SK-N-SH treated with all-trans-retinoic acid at 6 μM for 48 hours (cell line): ENCODE results near the gene ST3GAL6.
A peak's percentile ranks its signal among the peaks of the same experiment; 100 is the strongest.

Experiments
- ATAC-seq: fragments of 200-7000 bp; cut with Tn5 transposase; 3 replicates; pipeline ENCODE4 v1.9.1; 2020; ENCODE audit warnings: mild to moderate bottlenecking, moderate library complexity
- ARNTL ChIP-seq: fragments of 450-650 bp; formaldehyde crosslinking; IDR thresholded peaks from 2 replicates; pipeline ENCODE4 v1.5.0; 2020; ENCODE audit warnings: low read depth, mild to moderate bottlenecking, moderate library complexity, borderline replicate concordance
- CSDC2 ChIP-seq: fragments of 250-450 bp; sonication (Bioruptor Pico); IDR thresholded peaks from 2 replicates; pipeline ENCODE4 v1.5.0; 2020; ENCODE audit warnings: mild to moderate bottlenecking, moderate library complexity
- ESRRG ChIP-seq: fragments of 250-450 bp; sonication (Bioruptor Pico); IDR thresholded peaks from 2 replicates; pipeline ENCODE4 v1.6.1; 2021; ENCODE audit warnings: mild to moderate bottlenecking
- ISL1 ChIP-seq: fragments of 250-450 bp; sonication (Bioruptor Pico); IDR thresholded peaks from 2 replicates; pipeline ENCODE4 v2.1.2; 2022; ENCODE audit warnings: mild to moderate bottlenecking, moderate library complexity
- OSR1 ChIP-seq: fragments of 250-450 bp; sonication (Bioruptor Pico); IDR thresholded peaks from 2 replicates; pipeline ENCODE4 v1.8.0; 2022; ENCODE audit warnings: moderate library complexity, mild to moderate bottlenecking, inconsistent platforms
- PATZ1 ChIP-seq: fragments of 250-450 bp; sonication (Bioruptor Pico); IDR thresholded peaks from 2 replicates; pipeline ENCODE4 v1.8.0; 2020; ENCODE audit warnings: mild to moderate bottlenecking, moderate library complexity, borderline replicate concordance
- RARB ChIP-seq: fragments of 250-450 bp; sonication (Bioruptor Pico); IDR thresholded peaks from 2 replicates; pipeline ENCODE4 v1.8.0; 2021; ENCODE audit warnings: mild to moderate bottlenecking, moderate library complexity
- TCF4 ChIP-seq: fragments of 250-450 bp; sonication (Bioruptor Pico); IDR thresholded peaks from 2 replicates; pipeline ENCODE4 v1.8.0; 2021; ENCODE audit warnings: mild to moderate bottlenecking, moderate library complexity, borderline replicate concordance
- TOX ChIP-seq: fragments of 250-450 bp; sonication (Bioruptor Pico); IDR thresholded peaks from 2 replicates; pipeline ENCODE4 v1.8.0; 2021; ENCODE audit warnings: mild to moderate bottlenecking, moderate library complexity, borderline replicate concordance
- TSHZ2 ChIP-seq: fragments of 250-450 bp; sonication (Bioruptor Pico); IDR thresholded peaks from 2 replicates; pipeline ENCODE4 v1.5.0; 2020; ENCODE audit warnings: mild to moderate bottlenecking, moderate library complexity
- ZFP3 ChIP-seq: fragments of 250-450 bp; sonication (Bioruptor Pico); IDR thresholded peaks from 2 replicates; pipeline ENCODE4 v1.5.0; 2020; ENCODE audit warnings: mild to moderate bottlenecking, moderate library complexity
- ZNF70 ChIP-seq: fragments of 450-650 bp; formaldehyde crosslinking; IDR thresholded peaks from 2 replicates; pipeline ENCODE4 v1.5.0; 2020; ENCODE audit warnings: mild to moderate bottlenecking, moderate library complexity
- ZNF8 ChIP-seq: fragments of 450-650 bp; formaldehyde crosslinking; IDR thresholded peaks from 2 replicates; pipeline ENCODE4 v1.5.0; 2020; ENCODE audit warnings: mild to moderate bottlenecking, moderate library complexity
- TF ChIP-seq, protein P1 (sequence below): fragments of 250-450 bp; sonication (Bioruptor Pico); IDR thresholded peaks from 2 replicates; pipeline ENCODE4 v1.5.1; 2020; ENCODE audit warnings: low read depth, mild to moderate bottlenecking, moderate library complexity
- TF ChIP-seq, protein P2 (sequence below): fragments of 250-450 bp; sonication (Bioruptor Pico); IDR thresholded peaks from 2 replicates; pipeline ENCODE4 v1.5.1; 2021; ENCODE audit warnings: mild to moderate bottlenecking, moderate library complexity

The ST3GAL6 gene

DNA sequence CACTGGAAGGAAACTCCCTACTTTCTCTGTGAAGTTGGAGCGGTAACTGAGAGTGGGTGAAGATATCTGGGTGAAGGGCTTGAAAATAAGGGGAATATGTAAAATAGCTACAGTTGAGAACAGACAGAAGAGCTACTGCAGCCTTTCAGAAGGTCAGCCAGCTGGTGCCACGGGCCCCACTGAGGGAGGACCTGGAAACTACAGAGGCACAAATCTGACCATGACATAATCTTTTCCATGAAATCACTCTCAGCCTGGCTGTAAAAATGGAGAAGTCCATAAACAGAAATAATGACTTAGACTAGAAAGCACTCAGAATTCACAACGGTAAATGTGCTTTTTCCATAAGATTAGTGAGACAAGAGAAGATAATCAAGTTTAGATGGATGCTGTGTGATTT, 46.4 kb downstream of the ST3GAL6 start:
- TF ChIP-seq TCF4 (CRISPR knock-in tag): no peak
- TF ChIP-seq, protein P1, sequence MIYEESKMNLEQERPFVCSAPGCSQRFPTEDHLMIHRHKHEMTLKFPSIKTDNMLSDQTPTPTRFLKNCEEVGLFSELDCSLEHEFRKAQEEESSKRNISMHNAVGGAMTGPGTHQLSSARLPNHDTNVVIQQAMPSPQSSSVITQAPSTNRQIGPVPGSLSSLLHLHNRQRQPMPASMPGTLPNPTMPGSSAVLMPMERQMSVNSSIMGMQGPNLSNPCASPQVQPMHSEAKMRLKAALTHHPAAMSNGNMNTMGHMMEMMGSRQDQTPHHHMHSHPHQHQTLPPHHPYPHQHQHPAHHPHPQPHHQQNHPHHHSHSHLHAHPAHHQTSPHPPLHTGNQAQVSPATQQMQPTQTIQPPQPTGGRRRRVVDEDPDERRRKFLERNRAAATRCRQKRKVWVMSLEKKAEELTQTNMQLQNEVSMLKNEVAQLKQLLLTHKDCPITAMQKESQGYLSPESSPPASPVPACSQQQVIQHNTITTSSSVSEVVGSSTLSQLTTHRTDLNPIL (CRISPR knock-in tag): 0 out of 2 replicates have a peak, but pooled peaks have one; percentile 22
- TF ChIP-seq, all 23 proteins: peak for 1
- no peak for ATAC-seq

- TF ChIP-seq CSDC2 (no peak), ESRRG (CRISPR knock-in tag) (no peak), ARNTL (CRISPR knock-in tag) (no peak), ISL1 (CRISPR knock-in tag) (no peak)
- no peak for ATAC-seq
Observed at GRCh38 chr3:98811048-98811447, 47.9 kb downstream of the ST3GAL6 start.

GRCh38 chr3:98812851-98813374, 49.8 kb downstream of the ST3GAL6 start:
- ATAC-seq: peak; percentile 59
- TF ChIP-seq OSR1 (no peak), ZNF70 (CRISPR knock-in tag) (no peak), TSHZ2 (CRISPR knock-in tag) (no peak)

DNA sequence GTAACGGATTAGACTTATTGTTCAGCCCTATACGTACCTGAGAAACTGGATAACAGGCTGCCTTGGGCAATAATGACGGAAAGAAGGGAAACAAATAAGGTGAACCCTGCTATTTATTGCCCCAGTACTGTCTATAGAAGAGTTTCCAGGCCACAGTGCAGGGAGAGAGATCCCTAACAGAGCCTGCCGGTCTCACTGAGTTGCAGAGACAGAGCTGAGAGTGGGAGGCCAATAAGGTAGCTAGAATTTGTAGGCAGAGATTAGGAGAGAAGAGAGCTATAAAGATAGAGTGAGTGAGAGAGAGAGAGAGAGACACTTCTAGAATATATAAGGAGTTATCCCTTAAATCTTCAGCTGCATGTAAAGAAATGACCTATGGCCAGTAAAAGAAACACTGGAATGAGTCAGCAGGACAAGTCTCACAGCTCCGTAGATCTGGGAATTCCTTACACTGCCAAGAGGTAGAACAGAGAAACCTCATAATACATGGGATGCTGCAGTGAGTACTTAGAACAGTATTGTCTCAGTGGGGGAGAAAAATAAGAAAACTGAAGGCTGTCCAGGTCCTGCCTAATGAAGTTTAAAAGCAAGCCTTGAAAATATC, 51.8 kb downstream of the ST3GAL6 start:
- peak; percentile 64 for ATAC-seq

GRCh38 chr3:98817547-98818041, 54.5 kb downstream of the ST3GAL6 start:
- TF ChIP-seq, protein P1 (CRISPR knock-in tag): no peak
- no peak for TF ChIP-seq PATZ1
- TF ChIP-seq TSHZ2 (CRISPR knock-in tag): no peak
- TF ChIP-seq ZNF8 (CRISPR knock-in tag): no peak
- no peak for TF ChIP-seq CSDC2
- no peak for TF ChIP-seq ZFP3
- TF ChIP-seq RARB: no peak
- ATAC-seq: peak; percentile 78

More for the DNA sequence above, 51.8 kb downstream of the ST3GAL6 start:
- no peak for TF ChIP-seq TOX
- TF ChIP-seq OSR1: no peak
- TF ChIP-seq, protein P2, sequence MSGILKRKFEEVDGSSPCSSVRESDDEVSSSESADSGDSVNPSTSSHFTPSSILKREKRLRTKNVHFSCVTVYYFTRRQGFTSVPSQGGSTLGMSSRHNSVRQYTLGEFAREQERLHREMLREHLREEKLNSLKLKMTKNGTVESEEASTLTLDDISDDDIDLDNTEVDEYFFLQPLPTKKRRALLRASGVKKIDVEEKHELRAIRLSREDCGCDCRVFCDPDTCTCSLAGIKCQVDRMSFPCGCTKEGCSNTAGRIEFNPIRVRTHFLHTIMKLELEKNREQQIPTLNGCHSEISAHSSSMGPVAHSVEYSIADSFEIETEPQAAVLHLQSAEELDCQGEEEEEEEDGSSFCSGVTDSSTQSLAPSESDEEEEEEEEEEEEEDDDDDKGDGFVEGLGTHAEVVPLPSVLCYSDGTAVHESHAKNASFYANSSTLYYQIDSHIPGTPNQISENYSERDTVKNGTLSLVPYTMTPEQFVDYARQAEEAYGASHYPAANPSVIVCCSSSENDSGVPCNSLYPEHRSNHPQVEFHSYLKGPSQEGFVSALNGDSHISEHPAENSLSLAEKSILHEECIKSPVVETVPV (CRISPR knock-in tag): no peak
- no peak for TF ChIP-seq RARB
